GM18907 (cell line): ENCODE data around the gene UNC79.

Source experiments
- ATAC-seq: cut with Tn5 transposase; IDR thresholded peaks from one replicate; pipeline ENCODE4 v1.9.1; 2021; ENCODE audit warnings: mild to moderate bottlenecking, moderate library complexity; ENCODE audit not compliant: unreplicated experiment

Gene UNC79

DNA sequence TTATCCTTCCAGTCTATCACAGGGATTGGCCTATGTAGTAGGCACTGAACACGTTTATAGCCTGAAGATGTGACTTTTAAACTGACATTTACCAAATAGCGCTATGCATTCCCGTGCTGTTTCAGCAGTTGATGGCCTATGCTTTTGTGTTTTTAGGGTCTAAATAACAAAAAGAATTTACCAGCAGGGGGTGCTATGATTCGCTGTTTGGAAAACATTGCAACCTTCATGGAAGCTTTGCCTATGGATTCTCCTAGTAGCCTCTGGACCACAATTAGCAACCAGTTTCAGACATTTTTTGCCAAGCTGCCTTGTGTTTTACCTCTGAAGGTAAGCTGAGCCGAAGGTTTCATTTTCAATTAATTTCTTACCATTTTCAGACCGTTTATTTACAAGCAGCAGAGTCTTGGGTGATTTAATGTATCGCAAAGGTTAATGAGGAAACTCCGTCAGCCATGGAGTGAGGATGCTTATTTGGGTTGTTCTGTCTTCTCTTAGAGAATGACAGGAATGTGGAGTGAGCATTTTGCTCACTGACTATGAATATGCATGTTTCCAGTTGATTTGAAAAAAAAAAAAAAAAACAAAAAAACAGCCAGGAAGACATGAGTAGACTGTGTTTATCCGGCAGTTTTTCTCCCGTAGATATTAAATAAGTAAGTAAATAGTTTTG is 224.5 kb downstream of the UNC79 start:
- no peak for ATAC-seq

DNA sequence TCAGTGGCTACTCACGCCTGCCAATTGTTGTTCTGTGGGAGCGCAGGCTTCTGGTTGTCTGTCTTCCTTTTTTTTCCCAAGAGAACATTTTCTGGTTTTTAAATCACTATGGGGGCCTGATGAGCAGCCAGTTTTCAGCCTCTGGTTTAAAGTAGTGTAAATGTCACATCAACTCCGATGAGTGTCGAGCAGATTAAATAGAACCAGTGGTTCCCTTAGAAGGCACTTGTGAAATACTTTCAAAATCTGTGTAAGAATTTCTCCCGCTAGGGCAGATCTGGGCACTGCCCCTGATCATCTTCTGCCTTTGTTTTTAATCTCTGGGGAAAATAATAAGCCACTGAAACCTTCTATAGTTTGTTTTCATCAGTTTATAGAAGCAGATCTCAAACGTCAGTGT is 227.1 kb downstream of the UNC79 start:
- no peak for ATAC-seq

DNA sequence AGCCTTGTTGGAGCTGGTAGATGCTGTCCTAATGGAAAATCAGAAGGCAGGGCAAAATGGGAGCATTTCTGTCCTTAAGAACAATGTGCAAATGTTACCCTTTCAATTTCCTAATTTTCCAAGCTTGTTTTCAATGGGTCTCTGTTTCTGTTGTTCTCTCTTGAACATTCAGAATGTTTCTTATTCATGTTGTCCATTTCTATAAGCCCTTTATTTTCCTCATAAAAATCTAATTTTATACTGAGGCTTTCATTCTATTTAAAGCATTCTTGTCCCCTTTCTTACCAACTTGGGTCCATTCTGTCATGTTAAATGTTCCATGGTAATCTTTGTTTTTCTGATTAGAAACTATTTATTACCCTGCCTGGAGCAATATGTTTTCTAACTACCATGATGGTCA is 232.6 kb downstream of the UNC79 start:
- no peak for ATAC-seq

DNA sequence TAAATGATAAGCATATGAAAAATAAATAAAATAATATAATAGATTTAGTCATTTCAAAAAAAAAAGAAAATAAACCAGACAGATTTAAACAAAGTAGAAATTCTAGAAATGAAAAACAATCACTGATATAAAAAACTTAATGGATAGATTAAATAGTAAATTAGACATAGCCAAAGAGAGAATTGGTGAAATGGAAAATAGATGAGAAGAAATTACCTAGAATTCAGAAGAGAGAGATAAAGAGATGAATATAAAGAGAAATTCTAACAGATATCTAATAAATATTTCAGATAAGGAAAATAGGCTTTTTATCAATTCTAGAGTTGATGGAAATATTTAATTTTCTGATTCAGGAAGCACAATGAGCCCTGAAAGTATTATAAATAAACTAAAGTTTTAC is 234.4 kb downstream of the UNC79 start:
- no peak for ATAC-seq

DNA sequence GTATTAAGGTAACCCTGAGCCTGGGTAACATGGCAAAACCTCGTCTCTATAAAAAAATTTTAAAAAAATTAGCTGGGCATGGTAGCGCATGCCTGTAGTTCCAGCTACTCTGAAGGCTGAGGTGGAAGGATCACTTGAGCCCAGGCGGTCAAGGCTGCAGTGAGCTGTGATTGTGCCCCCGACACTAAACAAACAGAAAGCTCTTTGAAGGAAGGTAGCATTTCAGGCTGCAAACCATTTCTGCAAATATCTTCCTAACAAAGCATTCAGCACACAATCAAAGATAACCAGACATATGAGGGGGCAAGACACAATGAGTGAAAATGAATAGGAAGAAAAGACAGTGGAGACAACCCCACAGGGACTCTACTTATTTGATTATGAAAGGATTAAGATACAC is 238.9 kb downstream of the UNC79 start:
- ATAC-seq = no peak

DNA sequence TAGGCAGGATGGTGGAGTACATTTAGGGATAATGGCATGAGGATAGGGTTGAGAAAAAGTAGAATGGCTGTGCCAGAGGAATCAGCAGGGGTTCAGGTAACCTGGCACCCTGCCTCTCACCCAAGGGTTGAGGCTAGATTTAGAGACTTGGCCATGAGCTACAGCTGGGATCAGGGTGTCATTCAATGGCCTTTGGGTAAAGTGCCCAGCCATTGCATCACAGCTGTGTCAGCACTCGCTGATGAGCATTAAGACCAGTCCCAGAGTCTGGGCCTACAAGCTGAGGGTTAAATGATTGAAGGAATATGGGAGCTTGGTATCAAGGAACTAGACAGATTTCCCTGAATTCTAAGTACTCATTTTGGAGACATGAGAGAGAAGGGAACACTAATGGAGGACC is 243.6 kb downstream of the UNC79 start:
- ATAC-seq = no peak

DNA sequence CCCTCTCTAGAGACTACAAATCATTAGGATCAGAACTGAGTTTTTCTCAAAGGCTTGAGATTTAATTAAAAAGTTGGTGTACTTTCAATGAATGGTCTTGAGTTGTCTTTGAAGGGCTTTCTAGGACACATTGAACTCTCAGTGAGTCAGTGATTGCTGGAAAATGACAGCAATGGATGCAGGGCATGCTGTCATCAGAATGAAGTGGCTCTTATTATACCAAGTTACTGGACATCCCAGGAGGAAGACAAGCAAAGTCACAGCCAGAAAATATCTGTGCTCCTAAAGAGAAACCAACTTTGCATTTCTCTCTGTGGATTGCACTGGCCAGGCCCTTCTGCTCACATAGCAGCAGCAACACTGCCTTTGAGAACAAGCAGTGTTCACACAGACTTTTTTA is 244.9 kb downstream of the UNC79 start:
- ATAC-seq = no peak

DNA sequence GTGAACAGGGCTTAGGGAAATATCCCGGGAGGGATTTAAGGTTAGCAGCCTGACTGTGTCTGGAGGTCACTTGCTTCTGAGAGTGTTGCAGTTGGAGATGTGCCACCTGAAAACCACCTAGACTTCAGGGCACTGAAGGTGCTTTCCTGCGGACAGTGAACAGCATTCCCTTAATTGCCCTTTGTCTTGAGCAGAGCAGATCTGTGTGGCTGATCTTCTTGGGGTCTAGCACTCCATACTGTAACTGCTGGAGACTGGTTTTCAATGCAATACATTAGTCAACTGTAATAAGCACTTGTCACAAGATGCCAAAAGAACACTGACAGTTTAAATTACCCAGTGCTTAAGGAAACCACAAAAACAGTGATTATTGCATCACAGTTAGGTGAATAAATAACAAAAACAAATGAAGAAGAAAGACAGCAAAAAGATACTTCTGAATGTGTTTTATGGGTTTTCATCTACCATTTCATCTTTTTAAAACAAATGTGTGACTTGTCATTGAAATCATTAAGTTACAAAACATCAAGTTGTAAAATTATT is 245.7 kb downstream of the UNC79 start:
- no peak for ATAC-seq

DNA sequence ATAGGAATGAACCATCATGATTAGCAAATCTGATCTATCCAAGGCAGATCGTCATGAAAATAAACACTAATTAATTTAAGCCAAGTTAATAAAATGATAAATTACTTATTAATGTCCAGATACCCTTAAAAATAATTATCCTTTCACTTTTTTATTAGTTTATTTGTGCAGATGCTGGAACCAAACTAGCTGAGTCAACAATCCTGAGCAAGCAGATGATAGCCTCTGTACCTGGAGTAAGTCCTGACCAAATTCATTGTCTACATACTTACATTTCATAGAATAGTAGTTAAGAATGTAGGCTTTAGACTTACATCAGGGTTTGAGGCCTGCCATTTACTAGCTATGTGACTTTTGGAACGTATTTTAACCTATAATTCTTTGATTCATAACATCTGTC is 251.7 kb downstream of the UNC79 start:
- ATAC-seq = no peak

DNA sequence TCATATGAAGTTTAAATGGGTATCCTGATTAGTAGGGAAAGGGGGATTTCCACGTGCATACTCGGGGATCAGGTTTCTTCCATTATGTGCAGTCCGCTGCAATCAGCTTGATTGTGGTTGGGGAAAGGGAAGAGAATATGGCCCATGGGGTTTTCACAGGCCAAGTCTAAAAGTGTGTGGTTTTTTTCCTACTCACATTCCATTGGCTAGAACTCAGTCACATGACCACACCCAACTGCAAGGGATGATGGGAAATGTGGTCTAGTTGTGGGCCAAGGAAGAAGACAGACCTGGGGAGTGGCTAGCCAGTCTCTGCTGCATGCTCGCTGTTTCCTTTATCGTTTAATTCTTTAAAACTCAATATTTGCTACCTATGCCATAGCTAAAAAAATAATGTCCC is 252.5 kb downstream of the UNC79 start:
- no peak for ATAC-seq

DNA sequence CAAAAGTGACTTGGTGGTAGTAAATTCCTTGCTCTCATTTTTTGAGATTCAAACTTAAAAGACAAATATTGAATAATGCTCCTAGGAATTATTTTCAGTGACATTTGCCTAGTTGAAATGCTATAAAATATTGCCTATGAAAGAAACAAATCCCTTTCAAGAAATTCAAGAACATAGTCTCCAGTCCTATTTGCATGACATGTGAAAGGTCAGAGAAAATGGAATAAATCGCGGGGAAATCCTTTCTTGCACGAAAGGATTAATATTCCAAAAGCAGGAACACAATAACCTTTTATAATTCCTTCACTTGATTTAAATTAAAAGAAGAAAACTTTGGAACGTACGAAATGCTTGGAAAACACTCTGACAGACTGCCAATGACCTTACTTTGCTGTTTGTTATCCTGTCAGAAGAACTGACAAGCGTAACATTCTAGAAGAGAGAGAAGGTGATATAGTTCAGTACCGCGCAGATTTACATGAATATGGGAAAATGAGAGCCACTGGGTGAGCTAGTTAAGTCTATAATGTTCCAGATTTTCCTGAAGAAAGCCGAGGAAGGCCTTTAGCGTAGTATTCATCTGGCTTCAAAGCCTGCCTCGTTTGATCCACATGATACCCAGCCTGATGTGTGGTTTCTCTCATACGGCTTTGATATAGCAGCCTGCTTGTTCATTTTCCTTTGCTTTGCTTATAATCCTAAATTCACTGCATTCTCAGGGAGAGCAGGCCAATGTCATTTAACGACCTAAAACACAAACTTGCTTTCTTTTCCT is 254.6 kb downstream of the UNC79 start:
- ATAC-seq = no peak

DNA sequence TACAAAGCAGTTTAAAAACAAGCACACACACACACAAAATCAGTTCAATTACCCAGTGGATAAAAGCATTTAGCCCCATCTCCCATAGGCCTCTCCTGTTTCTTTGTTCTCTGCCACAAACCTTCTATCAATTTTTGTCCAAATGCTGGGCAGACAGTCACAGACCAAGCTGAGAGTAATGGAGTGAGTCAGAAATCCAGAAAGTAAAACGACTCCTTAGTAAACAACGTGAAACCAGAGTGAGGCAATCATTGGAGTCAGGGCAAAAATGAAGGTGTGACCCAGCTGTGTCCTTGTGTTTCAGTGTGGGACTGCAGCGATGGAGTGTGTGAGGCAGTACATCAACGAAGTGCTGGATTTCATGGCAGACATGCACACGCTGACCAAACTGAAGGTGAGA is 255.5 kb downstream of the UNC79 start:
- ATAC-seq = no peak

DNA sequence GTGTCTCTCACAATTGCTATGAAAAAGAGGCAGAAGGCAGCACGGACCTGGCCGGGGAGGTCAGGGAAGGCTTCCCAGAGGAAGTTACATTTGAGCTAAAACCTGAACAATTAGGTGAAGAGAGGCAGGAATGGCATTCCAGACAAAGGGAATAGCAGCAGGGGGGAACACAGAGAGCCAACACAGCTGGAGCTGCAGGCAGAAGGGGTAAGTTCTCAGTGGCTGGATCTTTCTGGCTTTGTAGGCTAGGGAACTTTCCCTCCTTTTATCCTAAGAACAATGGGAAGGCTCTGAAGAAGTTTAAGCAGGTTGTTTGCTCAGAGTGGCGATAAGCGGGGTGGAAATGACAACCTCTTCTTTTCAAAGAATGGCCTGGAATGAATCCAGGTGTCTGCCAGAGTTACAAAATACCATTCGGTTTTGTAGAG is 257.5 kb downstream of the UNC79 start:
- ATAC-seq = no peak

DNA sequence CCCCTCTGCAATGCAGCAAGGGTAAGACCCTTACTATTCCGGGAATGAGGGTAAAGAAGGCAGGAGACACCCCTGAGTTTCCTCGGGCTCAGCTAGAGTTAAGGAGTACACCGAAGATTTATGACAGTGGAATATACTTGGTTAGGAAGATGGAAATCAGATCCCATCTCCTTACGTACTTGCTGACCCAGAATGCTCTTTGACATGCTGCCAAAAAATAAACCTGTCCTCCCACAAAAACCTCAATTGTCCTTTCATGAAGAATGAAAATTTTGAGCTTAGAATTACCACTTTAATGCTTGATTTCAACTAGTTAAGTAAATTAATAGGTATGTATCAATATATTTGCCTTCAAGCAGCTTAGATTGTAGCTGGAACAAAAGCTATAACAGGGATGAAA is 258.1 kb downstream of the UNC79 start:
- ATAC-seq = no peak

DNA sequence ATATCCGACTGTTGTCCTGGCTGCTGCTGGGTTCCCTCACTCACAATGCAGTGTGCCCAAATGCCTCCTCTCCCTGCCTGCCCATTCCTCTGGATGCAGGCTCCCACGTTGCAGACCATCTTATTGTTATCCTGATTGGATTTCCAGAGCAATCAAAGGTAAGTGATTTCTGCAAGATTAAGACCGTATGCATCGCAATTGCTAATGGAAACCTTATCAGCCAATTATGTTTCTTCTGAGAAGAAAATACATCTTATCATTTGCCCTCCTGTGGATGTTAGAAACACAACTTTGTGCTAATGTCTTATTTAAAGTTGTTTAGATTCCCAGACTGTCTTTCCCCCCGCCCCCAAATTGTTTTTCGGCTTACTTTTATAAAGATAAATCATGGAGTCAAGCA is 259.4 kb downstream of the UNC79 start:
- no peak for ATAC-seq

DNA sequence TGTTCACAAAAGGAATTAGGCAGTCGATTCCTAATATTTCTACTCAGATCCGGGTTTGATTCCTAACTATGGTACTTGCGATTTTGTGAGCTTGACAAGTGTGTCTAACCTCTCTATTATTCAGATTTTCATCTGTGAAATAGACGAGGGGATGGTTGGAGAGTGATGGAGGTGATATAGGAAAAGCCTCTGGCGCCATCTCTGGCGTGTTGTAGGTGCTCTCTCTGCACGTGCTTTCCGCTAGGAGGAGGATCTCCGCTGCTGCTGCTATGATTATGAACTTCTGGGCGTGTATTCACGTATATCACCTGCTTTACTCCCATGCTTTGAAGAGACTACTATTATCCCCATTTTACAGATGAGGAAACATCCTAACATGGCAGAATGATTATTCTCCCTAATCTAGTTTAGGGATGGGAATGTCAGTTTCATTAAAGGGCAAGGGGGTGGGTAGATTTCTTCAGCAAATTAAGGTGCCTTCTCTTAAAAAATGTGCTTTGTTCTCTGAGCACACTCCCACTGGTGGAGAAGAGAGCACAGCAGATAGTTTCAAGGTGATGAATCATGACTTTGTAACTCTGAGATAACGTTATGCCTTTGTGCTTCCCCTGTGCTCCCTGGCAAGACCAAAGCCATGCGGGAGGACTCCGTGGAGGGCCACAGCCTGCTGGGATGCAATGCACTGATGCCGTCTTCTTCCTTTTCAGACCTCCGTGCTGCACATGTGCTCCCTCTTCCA is 260.5 kb downstream of the UNC79 start:
- no peak for ATAC-seq

DNA sequence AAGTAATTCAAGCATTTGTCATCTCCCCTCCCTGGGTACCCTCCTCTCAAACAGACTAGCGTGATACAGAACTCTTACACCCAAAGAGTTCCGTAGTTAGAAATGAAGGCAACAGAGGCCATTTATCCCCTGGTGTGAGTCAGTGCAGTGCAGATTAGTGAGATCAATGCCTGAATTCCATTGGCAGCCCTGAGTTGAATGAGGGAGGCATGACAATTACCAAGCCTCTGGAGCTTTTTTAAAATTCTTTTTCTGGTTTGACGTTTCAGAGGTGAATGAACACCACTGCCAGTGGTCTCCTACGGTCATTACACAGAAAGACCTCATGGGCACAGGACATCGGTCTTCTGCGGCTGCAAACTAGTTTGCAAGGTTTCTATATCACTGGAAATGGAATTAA is 263.2 kb downstream of the UNC79 start:
- ATAC-seq = no peak

DNA sequence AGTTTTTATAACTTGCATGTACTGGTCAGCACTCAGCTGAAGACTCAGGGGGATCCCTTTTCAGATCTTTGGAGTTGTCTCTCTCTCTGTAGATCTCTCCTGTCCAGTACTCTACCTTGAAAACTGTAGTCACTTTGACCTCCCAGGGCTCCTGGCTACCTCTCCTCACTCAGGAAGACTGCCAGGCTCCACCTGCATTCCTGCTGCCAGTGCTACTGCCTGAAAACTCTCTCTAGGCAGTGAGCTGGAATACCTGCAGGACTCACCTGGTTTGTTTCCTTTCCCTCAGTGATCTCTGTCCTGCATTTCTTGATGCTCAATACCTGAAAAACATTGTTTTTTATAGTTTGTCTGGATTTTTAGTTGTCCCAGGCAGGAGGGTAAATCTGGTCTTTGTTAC is 270.2 kb downstream of the UNC79 start:
- ATAC-seq = no peak

DNA sequence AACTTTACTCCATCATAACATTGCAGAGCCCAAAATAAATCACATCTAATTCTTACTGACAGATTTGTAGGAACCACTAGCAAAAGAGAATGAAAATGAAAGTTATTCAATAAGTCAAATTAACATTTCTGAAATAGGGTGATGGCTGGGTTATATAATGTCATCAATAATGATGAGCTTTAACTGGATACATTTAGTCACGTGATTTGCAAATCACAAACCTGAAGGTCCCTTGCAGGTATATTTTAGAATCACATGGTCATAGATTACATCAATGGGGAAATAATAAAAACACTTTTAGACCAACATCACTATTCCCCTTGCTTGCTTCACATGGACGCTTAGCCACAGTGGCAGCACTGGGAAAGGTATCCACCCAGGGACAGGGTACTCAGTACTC is 270.8 kb downstream of the UNC79 start:
- ATAC-seq = no peak

DNA sequence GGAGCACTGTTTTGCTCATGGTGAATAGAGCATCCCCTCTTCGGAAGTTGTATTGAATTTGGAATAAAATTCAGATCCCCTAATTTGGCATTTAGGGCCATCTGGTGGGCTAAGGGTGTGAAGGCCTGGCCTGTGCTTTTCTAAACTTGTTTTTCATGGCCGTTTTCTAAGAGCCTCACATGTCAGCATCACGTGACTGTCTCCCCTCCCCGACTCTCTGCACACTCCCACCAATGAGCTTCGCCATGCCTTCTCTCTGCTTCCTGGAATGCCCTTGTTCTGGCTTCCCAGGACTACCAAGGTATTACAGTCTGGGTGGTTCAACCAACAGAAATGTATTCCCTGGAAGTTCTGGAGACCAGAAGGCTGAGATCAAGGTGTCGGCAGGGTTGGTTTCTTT is 272.2 kb downstream of the UNC79 start:
- ATAC-seq = no peak

DNA sequence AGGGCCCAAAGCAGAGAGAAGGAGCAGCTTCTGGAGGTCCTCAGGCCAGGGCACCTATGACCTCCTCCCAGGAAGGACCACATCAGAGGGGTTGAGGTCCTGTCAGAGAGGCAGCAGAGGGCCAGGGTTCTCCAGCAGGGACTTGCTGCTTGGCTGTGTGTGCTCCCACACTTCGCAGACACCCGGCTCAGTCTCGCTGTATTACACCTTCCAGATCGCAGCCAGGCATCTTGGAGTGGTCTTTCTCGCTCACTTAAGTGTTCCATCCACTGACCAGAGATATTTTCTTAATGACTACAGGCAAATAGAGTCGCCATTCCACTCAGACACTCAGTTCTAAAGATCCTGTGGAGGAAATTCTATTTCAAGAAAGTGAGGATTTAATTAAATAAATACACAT is 273.2 kb downstream of the UNC79 start:
- no peak for ATAC-seq
